GM23338 (cell line): ENCODE results near the gene ST6GALNAC6. TPM values are rescaled to one million over a fixed set of nuclear protein-coding genes. Genes with fewer than 3 reads are reported as not detected.

Experiments
- ATAC-seq: fragments of 200-7000 bp; cut with Tn5 transposase; 3 replicates; pipeline ENCODE4 v1.9.1; 2020
- DNase-seq: peaks from one replicate; pipeline ENCODE4 v3.0.0-alpha.2; 2015; ENCODE audit warnings: low spot score
- H2AFZ ChIP-seq: fragments of 200-600 bp; sonication (generic); 2 replicates; pipeline ENCODE4 v1.8.0; 2016; ENCODE audit warnings: antibody characterized with exemption, mild to moderate bottlenecking, moderate library complexity
- H3F3A ChIP-seq: fragments of 200-600 bp; sonication (generic); replicated peaks from 2 replicates; pipeline ENCODE4 v1.8.0; 2017; ENCODE audit warnings: antibody characterized with exemption, mixed run types, low read depth
- H3K27ac ChIP-seq: fragments of 200-600 bp; sonication (generic); 2 replicates; pipeline ENCODE4 v1.6.1; 2016; ENCODE audit warnings: low read depth
- H3K27me3 ChIP-seq: fragments of 200-600 bp; sonication (generic); 2 replicates; pipeline ENCODE4 v1.8.0; 2016; ENCODE audit warnings: mild to moderate bottlenecking, mixed run types, moderate library complexity; ENCODE audit not compliant: insufficient read depth
- H3K36me3 ChIP-seq: fragments of 200-600 bp; sonication (generic); 2 replicates; pipeline ENCODE4 v1.8.0; 2016; ENCODE audit warnings: mild to moderate bottlenecking; ENCODE audit not compliant: insufficient read depth
- H3K4me1 ChIP-seq: fragments of 200-600 bp; sonication (generic); 2 replicates; pipeline ENCODE4 v1.8.0; 2016; ENCODE audit warnings: mild to moderate bottlenecking, moderate library complexity; ENCODE audit not compliant: insufficient read depth
- H3K4me2 ChIP-seq: fragments of 200-600 bp; sonication (generic); 2 replicates; pipeline ENCODE4 v1.7.1; 2017; ENCODE audit warnings: mixed run types
- H3K4me3 ChIP-seq: fragments of 200-600 bp; sonication (generic); 2 replicates; pipeline ENCODE4 v1.6.1; 2016; ENCODE audit warnings: mixed run types
- H3K79me2 ChIP-seq: fragments of 200-600 bp; sonication (generic); replicated peaks from 2 replicates; pipeline ENCODE4 v1.8.0; 2017; ENCODE audit warnings: mild to moderate bottlenecking; ENCODE audit not compliant: insufficient read depth
- H3K9me2 ChIP-seq: fragments of 200-600 bp; sonication (generic); 2 replicates; pipeline ENCODE4 v1.8.0; 2017; ENCODE audit not compliant: insufficient read depth
- H4K20me1 ChIP-seq: fragments of 200-600 bp; sonication (generic); replicated peaks from 2 replicates; pipeline ENCODE4 v1.8.0; 2017; ENCODE audit warnings: mild to moderate bottlenecking; ENCODE audit not compliant: insufficient read depth
- H3K27ac Mint-ChIP-seq: 2 replicates; pipeline ENCODE4 v1.8.0; 2020; ENCODE audit warnings: inconsistent platforms, mild to moderate bottlenecking, moderate library complexity, mixed read lengths
- H3K27me3 Mint-ChIP-seq: 3 replicates; pipeline ENCODE4 v1.8.0; 2022; ENCODE audit warnings: low read depth, mild to moderate bottlenecking, moderate library complexity, mixed read lengths, inconsistent platforms; ENCODE audit not compliant: insufficient read depth, poor library complexity
- H3K36me3 Mint-ChIP-seq: 3 replicates; pipeline ENCODE4 v1.8.0; 2021; ENCODE audit warnings: low read depth, mild to moderate bottlenecking, inconsistent platforms, moderate library complexity, mixed read lengths
- H3K4me1 Mint-ChIP-seq: 3 replicates; pipeline ENCODE4 v1.8.0; 2020; ENCODE audit warnings: mild to moderate bottlenecking, inconsistent platforms, mixed read lengths
- H3K4me3 Mint-ChIP-seq: 3 replicates; pipeline ENCODE4 v1.8.0; 2021; ENCODE audit warnings: moderate library complexity, mild to moderate bottlenecking, inconsistent platforms, mixed read lengths
- H3K9me3 Mint-ChIP-seq: 3 replicates; pipeline ENCODE4 v1.8.0; 2020; ENCODE audit warnings: moderate library complexity, mild to moderate bottlenecking, inconsistent platforms, mixed read lengths
- EZH2 ChIP-seq: fragments of 200-600 bp; sonication (generic); IDR thresholded peaks from one replicate; pipeline ENCODE4 v1.8.0; 2017; ENCODE audit warnings: antibody characterized with exemption, mild to moderate bottlenecking, low read depth; ENCODE audit not compliant: unreplicated experiment
- EZH2phosphoT487 ChIP-seq: fragments of 200-600 bp; sonication (generic); IDR thresholded peaks from one replicate; pipeline ENCODE4 v1.8.1; 2018; ENCODE audit warnings: antibody characterized with exemption; ENCODE audit not compliant: unreplicated experiment
- NANOG ChIP-seq: IDR thresholded peaks from 2 replicates; pipeline ENCODE4 v1.6.1; 2016; ENCODE audit warnings: antibody characterized with exemption, borderline replicate concordance
- polyA plus RNA-seq: library from polyadenylated mRNA; unstranded; fragments of >200 nt; fragmentation: Nextera tagmentation; extraction: Ambion mirVana; gene quantifications from 2 replicates; pipeline ENCODE4 v1.2.1, GENCODE V29; 2016
- total RNA-seq: library from RNA; depleted of rRNA; stranded (reverse); fragments of >200 nt; shearing (Covaris generic); gene quantifications from 2 replicates; pipeline ENCODE4 v1.2.3, GENCODE V29; 2014
- TF ChIP-seq, protein P1 (sequence below): fragments of 250-450 bp; sonication (Bioruptor Pico); IDR thresholded peaks from 2 replicates; pipeline ENCODE4 v1.5.0; 2020; ENCODE audit warnings: mild to moderate bottlenecking, moderate library complexity

Gene ST6GALNAC6
- total and polyA plus RNA-seq, 2 experiments from 2014 or later: 20.7 to 39.2 TPM

DNA sequence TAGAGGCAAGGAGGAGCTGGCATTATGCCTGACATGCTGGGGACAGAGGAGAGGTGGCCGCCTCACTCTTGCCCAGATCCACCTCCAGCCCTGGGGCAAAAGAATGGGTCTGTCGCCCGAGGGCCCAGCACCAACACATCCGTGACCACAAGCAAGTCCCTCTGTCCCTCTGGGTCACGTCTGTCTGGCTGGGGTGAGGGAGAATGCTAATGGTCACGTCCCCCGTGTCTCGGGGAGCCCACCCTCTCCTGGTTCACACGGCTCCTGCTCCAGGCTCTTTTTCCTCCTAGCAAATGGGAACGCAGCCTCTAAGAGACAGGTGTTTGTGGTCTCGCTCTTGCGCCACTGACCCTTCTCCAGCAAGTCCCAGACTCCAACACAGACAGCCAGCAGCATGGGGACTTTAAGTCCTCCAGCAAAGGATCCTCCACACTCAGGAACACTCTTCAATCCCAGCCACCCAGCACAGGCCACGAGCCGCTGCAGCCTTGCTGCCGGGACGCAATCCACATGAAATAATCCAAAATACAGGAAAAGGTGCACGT is 49.0 kb downstream of the ST6GALNAC6 start (continued):
- TF ChIP-seq, protein P1, sequence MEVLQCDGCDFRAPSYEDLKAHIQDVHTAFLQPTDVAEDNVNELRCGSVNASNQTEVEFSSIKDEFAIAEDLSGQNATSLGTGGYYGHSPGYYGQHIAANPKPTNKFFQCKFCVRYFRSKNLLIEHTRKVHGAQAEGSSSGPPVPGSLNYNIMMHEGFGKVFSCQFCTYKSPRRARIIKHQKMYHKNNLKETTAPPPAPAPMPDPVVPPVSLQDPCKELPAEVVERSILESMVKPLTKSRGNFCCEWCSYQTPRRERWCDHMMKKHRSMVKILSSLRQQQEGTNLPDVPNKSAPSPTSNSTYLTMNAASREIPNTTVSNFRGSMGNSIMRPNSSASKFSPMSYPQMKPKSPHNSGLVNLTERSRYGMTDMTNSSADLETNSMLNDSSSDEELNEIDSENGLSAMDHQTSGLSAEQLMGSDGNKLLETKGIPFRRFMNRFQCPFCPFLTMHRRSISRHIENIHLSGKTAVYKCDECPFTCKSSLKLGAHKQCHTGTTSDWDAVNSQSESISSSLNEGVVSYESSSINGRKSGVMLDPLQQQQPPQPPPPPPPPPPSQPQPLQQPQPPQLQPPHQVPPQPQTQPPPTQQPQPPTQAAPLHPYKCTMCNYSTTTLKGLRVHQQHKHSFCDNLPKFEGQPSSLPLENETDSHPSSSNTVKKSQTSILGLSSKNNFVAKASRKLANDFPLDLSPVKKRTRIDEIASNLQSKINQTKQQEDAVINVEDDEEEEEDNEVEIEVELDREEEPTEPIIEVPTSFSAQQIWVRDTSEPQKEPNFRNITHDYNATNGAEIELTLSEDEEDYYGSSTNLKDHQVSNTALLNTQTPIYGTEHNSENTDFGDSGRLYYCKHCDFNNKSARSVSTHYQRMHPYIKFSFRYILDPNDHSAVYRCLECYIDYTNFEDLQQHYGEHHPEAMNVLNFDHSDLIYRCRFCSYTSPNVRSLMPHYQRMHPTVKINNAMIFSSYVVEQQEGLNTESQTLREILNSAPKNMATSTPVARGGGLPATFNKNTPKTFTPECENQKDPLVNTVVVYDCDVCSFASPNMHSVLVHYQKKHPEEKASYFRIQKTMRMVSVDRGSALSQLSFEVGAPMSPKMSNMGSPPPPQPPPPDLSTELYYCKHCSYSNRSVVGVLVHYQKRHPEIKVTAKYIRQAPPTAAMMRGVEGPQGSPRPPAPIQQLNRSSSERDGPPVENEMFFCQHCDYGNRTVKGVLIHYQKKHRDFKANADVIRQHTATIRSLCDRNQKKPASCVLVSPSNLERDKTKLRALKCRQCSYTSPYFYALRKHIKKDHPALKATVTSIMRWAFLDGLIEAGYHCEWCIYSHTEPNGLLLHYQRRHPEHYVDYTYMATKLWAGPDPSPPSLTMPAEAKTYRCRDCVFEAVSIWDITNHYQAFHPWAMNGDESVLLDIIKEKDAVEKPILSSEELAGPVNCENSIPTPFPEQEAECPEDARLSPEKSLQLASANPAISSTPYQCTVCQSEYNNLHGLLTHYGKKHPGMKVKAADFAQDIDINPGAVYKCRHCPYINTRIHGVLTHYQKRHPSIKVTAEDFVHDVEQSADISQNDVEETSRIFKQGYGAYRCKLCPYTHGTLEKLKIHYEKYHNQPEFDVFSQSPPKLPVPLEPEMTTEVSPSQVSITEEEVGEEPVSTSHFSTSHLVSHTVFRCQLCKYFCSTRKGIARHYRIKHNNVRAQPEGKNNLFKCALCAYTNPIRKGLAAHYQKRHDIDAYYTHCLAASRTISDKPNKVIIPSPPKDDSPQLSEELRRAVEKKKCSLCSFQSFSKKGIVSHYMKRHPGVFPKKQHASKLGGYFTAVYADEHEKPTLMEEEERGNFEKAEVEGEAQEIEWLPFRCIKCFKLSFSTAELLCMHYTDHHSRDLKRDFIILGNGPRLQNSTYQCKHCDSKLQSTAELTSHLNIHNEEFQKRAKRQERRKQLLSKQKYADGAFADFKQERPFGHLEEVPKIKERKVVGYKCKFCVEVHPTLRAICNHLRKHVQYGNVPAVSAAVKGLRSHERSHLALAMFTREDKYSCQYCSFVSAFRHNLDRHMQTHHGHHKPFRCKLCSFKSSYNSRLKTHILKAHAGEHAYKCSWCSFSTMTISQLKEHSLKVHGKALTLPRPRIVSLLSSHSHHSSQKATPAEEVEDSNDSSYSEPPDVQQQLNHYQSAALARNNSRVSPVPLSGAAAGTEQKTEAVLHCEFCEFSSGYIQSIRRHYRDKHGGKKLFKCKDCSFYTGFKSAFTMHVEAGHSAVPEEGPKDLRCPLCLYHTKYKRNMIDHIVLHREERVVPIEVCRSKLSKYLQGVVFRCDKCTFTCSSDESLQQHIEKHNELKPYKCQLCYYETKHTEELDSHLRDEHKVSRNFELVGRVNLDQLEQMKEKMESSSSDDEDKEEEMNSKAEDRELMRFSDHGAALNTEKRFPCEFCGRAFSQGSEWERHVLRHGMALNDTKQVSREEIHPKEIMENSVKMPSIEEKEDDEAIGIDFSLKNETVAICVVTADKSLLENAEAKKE (CRISPR knock-in tag): no peak
- TF ChIP-seq EZH2 (no peak), NANOG (no peak)

DNA sequence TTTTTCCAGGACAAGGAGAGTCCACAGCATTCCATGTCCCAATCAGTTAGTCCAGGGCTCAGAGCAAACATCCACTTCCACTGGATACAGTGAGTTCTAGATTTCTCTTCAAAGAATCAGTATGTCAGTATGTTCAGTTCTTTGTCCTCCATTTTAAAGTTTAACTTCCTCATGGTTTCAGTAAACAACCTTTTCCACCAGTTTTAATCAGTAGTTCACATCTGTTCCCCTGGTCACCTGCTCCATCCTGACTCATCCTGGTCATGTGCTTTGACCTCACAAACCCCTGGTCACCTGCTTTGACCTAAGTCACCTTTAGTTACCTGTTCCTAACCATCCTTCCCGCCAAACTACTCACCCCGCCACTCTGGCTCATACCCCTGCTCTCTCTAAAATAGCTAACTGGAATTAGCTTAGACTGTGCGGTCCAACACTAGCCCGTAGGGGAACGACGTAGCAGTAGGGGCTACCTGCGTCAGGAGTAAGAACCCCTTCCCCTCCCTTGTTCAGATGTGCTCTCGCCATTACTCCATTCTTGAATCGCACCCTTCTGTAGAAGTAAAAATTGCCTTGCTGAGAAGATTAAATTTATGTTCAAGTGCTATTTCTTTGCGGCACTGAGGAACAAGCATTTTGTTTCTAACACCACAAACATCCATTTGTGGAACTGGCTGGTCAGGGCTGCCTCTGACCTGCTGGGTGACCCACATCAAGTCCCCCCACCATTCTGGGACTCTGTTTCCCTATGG is 50.5 kb downstream of the ST6GALNAC6 start:
- H3K4me1 ChIP-seq: peaks cover 3% of the 10 kb centered on the region; the same call in 1 of the 2 replicates
- H2AFZ ChIP-seq: no peak overlapping the region
- no peaks in the 10 kb centered on the region for H3K36me3 ChIP-seq
- H3K4me3 ChIP-seq: no peak overlapping the region
- H3K27ac ChIP-seq: no peak overlapping the region
- H3K27me3 Mint-ChIP-seq: peaks cover 12% of the 10 kb centered on the region
- H3K27ac Mint-ChIP-seq: no peak overlapping the region
- H3K4me2 ChIP-seq: no peak overlapping the region
- no peaks in the 10 kb centered on the region for H3K27me3 ChIP-seq
- ATAC-seq: no peak
- no peaks in the 10 kb centered on the region for H3K79me2 ChIP-seq
- H3K4me3 Mint-ChIP-seq: no peak overlapping the region
- H3K9me3 Mint-ChIP-seq: peaks cover 27% of the 10 kb centered on the region
- TF ChIP-seq EZH2phosphoT487: no peak
- peaks cover 12% of the 10 kb centered on the region for H3K4me1 Mint-ChIP-seq
- peaks cover 8% of the 10 kb centered on the region for H3K36me3 Mint-ChIP-seq
- H3K9me2 ChIP-seq: no peaks in the 10 kb centered on the region
- H3F3A ChIP-seq: no peaks in the 10 kb centered on the region
- DNase-seq: no peak
- no peaks in the 10 kb centered on the region for H4K20me1 ChIP-seq
